COLO829 (cell line): ENCODE data around the gene C8B.

Experiments used
- DNase-seq: peaks from one replicate; pipeline ENCODE4 v3.0.0; 2012; ENCODE audit warnings: low spot score

The C8B gene

DNA sequence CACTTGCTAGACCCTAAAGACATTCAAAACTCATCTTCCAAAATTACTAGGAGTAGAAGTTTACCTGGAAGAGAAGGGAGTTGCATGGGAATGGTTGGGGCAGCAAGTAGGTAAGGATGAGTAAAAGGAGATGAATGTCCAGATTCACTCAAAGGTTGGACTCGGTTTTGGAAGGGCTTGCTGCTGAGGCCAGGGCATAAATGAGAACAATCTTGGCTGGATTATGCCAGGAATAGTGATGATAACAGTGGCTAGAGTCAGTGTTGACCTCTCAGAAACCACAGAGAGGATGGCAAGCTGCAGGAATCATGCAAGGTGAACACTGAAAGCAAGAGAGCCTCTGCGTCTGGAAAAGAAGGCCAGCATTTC, 67.8 kb downstream of the C8B start:
- DNase-seq: no peak

DNA sequence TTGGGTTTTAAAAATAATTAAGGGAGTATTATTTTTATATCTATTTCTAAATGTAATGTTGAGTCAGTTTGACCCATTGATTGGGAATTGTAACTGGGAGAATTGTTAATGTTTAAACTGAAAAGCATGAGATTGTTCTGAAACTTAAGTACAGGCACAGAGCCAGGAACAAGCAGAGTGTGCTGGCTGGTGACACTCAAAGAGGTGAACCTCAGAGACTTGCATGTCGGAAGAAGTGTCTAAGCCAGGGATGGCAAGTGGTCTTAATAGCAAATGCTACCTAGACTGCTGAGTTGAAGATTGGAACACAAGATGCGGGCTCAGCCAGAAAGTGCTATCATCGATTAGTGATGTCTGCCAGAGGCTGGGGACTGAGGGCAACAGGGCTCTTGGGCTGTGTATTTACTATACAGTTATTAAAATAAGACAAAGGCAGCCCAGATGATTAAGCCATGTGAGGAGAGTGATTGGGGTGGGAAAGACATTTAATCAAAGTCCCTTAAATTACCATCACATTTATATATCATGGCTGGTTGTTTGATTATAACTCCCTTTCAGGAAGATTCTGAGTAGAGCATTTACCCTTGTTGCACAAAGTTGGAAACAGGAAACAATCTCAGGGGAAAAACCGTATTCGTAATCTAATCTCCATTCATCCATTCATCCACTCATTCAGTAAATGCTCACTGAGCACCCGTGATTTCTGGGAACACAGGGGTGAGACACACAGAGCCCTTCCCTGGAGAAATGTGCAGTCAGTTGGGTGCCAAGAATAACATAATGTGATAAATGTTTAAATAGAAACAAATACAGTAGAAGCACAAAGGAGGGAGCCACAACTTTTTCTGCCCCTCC, 68.4 kb downstream of the C8B start:
- no peak for DNase-seq

DNA sequence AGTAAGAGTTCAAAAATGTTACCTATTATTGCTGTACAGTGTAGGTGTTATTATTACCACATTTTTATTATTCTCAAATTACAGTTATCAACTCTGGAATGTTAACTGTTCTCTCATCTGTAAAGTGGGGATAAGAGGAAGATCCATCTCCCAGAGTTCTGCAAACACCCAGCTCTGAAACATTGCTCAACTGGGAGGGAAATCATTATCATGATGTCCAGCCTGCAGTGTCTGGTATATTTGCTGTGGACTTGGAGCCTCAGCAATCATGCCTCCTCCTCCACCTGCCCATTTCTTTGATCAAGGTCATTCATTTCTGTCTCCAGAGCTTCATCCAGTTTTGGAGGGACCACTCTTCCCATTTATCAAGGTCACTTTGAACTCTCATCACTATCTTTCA, 71.8 kb downstream of the C8B start:
- no peak for DNase-seq

DNA sequence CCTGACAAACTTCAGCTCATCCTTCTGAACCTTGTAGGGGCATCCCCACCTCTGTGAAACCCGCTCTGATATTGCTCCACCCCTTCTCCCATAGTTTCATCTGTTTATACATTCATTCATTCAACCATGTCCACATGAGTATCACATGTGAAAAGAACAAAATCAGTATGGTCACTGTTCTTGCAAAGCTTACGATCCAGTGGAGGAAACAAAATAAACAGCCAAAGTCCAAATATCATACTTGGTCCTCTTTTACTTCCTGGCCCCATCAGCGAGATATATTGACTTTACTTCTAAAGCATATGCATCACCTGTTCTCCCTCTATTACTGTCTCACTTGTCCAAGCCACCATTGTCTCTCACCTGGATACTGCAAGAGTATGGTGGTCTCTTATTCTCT, 75.6 kb downstream of the C8B start:
- no peak for DNase-seq

DNA sequence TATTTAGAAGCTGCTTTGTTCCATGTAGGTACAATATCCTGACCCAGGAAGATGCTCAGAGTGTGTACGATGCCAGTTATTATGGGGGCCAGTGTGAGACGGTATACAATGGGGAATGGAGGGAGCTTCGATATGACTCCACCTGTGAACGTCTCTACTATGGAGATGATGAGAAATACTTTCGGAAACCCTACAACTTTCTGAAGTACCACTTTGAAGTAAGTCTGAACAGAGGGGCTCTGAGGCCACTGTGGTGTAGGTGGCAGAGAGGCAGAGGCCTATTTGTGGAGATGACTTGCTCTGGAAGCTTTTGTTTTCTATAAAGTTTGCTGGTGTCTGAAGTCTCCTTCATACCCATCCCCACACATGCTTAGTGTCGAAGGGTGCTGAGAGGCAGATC, 84.4 kb downstream of the C8B start:
- no peak for DNase-seq

DNA sequence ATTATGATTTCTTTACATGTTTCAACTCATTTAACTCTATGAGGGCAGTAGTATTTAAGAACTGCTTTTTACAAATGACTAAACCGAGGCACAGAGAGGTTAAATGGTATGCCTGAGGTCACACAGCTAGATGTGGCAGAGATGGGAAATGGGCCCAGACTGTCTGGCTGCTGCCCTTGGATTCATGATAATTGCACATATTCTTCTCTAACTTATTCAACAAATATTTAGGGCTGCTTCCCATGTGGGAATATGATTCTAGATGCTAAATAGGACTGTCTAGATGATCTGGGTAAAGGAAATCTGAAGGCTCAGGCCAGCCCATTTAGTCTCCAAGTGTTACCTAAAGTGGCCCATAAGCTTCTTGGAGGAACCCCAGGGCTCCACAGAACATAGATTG, 85.0 kb downstream of the C8B start:
- DNase-seq: no peak
